AG04450 (cell line): ENCODE data around the gene RAC3. TPM values are rescaled to one million over a fixed set of nuclear protein-coding genes. Genes with fewer than 3 reads are reported as not detected.

Experiments used
- CTCF ChIA-PET: fragments of 300-600, 350-600 bp; formaldehyde crosslinking; extraction: SDS; loops from one replicate; lab custom pipeline; 2022; ENCODE audit warnings: antibody characterized with exemption, inconsistent platforms; lab: Charles Lee
- POLR2A ChIA-PET: fragments of 350-600 bp; formaldehyde crosslinking; extraction: SDS; loops from one replicate; lab custom pipeline; 2021; ENCODE audit warnings: antibody characterized with exemption, inconsistent platforms; lab: Yijun Ruan, JAX
- DNase-seq: peaks from one replicate; pipeline ENCODE4 v3.0.0-alpha.2; 2011; ENCODE audit warnings: low read depth, low spot score
- H3K27ac ChIP-seq: one replicate; pipeline ENCODE4 v1.5.1; 2012; ENCODE audit warnings: low read depth, low read length, control low read depth
- H3K27me3 ChIP-seq: one replicate; pipeline ENCODE4 v1.6.0; 2012; ENCODE audit warnings: low read length; ENCODE audit not compliant: control insufficient read depth, insufficient read depth
- H3K4me3 ChIP-seq: 2 replicates; pipeline ENCODE4 v1.5.1; 2011; ENCODE audit warnings: mild to moderate bottlenecking, low read depth, low read length, control low read depth
- H3K9me3 ChIP-seq: 2 replicates; pipeline ENCODE4 v1.5.1; 2012; ENCODE audit warnings: low read length; ENCODE audit not compliant: control insufficient read depth, insufficient read depth
- CTCF ChIP-seq: IDR thresholded peaks from 2 replicates; pipeline ENCODE4 v1.5.1; 2011; ENCODE audit warnings: low read depth, low read length, control low read depth, inconsistent platforms
- polyA plus RNA-seq: library from polyadenylated mRNA; depleted of rRNA; stranded (reverse); fragments of >200 nt; gene quantifications from 2 replicates; pipeline ENCODE4 v1.2.3, GENCODE V29; 2011

Gene RAC3
- polyA plus RNA-seq, 1 experiment = 12.9 TPM

GRCh38 chr17:82013341-82013740 is 18.1 kb upstream of the RAC3 start:
- Histone ChIP-seq H3K4me3 (no peak overlapping the region), H3K27ac (no peak overlapping the region), H3K27me3 (no peaks in the 10 kb centered on the region), H3K9me3 (no peaks in the 10 kb centered on the region; the same call in 1 of the 2 replicates)
- POLR2A ChIA-PET = no interaction called here
- CTCF ChIA-PET = no interaction called here
- DNase-seq = no peak
- TF ChIP-seq CTCF = no peak

- CTCF ChIA-PET = interaction anchor here (1.2 kb wide), 1 partner anchor 54 kb away, joined by 4 read pairs; no protein-coding TSS in a partner anchor
- H3K9me3 ChIP-seq = no peaks in the 10 kb centered on the region; the same call in 1 of the 2 replicates
- no peaks in the 10 kb centered on the region for H3K27me3 ChIP-seq
- no peak overlapping the region for H3K27ac ChIP-seq
- DNase-seq = no peak
- POLR2A ChIA-PET = no interaction called here
- H3K4me3 ChIP-seq = no peak overlapping the region
- TF ChIP-seq CTCF = no peak
Observed at GRCh38 chr17:82013772-82014321, 17.6 kb upstream of the RAC3 start.

GRCh38 chr17:82014432-82014831 is 17.0 kb upstream of the RAC3 start:
- Histone ChIP-seq H3K27ac (no peak overlapping the region), H3K27me3 (no peaks in the 10 kb centered on the region), H3K9me3 (no peaks in the 10 kb centered on the region; the same call in 1 of the 2 replicates), H3K4me3 (no peak overlapping the region)
- no peak for TF ChIP-seq CTCF
- DNase-seq = no peak
- POLR2A ChIA-PET = no interaction called here
- CTCF ChIA-PET = interaction anchor here (1.2 kb wide), 1 partner anchor 55 kb away, joined by 4 read pairs; no protein-coding TSS in a partner anchor

- H3K4me3 ChIP-seq = no peak overlapping the region
- POLR2A ChIA-PET = interaction anchor here (0.6 kb wide), 1 partner anchor 24 kb away, joined by 3 read pairs; no protein-coding TSS in a partner anchor
- CTCF ChIA-PET = interaction anchor here (1.2 kb wide), 1 partner anchor 55 kb away, joined by 4 read pairs; no protein-coding TSS in a partner anchor
- DNase-seq = no peak
- no peak for TF ChIP-seq CTCF
- no peak overlapping the region for H3K27ac ChIP-seq
- no peaks in the 10 kb centered on the region; the same call in 1 of the 2 replicates for H3K9me3 ChIP-seq
- H3K27me3 ChIP-seq = no peaks in the 10 kb centered on the region
Observed at GRCh38 chr17:82014971-82015310, 16.5 kb upstream of the RAC3 start.

- ChIA-PET POLR2A (interaction anchor here (0.6 kb wide), 1 partner anchor 25 kb away, joined by 3 read pairs; no protein-coding TSS in a partner anchor), CTCF (no interaction called here)
- DNase-seq = no peak
- Histone ChIP-seq H3K4me3 (no peak overlapping the region), H3K27ac (no peak overlapping the region), H3K27me3 (no peaks in the 10 kb centered on the region), H3K9me3 (no peaks in the 10 kb centered on the region; the same call in 1 of the 2 replicates)
- no peak for TF ChIP-seq CTCF
Observed at GRCh38 chr17:82015311-82015971, 16.0 kb upstream of the RAC3 start.
